Endothelial cell of umbilical vein (primary cell): ENCODE measurements around the gene ST8SIA6. TPM values are rescaled to one million over a fixed set of nuclear protein-coding genes. Genes with fewer than 3 reads are reported as not detected.

ENCODE experiments used
- BruUV-seq: library from RNA; stranded (reverse); fragments of 400-500 nt; replicated peaks from 2 replicates; lab custom pipeline; 2021; lab: Mats Ljungman, UMichigan
- CTCF ChIA-PET: fragments of 300-600, 350-600 bp; sonication (Branson Sonifier 250); formaldehyde crosslinking; loops from one replicate; lab custom pipeline; 2021; ENCODE audit warnings: antibody characterized with exemption, inconsistent platforms; lab: Charles Lee
- POLR2A ChIA-PET: fragments of 300-600, 350-600 bp; sonication (Branson Sonifier 250); formaldehyde crosslinking; loops from one replicate; lab custom pipeline; 2021; ENCODE audit warnings: antibody characterized with exemption, inconsistent platforms; lab: Charles Lee
- DNase-seq: peaks from one replicate; pipeline ENCODE4 v3.0.0-alpha.2; 2011; ENCODE audit warnings: low read depth, low spot score
- FAIRE-seq: peaks from 2 replicates; lab custom pipeline; 2011; peaks lifted over from hg19 to GRCh38; lab: Jason Lieb, UNC
- H2AFZ ChIP-seq: 2 replicates; pipeline ENCODE4 v1.6.0; 2012; ENCODE audit warnings: low read depth, low read length, control low read depth, inconsistent platforms
- H3K27ac ChIP-seq: 2 replicates; pipeline ENCODE4 v1.5.1; 2011; ENCODE audit warnings: low read depth, mild to moderate bottlenecking, control low read depth, low read length, moderate library complexity; ENCODE audit not compliant: insufficient read depth
- H3K27me3 ChIP-seq, 2 experiments: 2 replicates each; pipeline versions ENCODE4 v1.6.0 to v1.6.1; 2011; ENCODE audit warnings: low read length in 2 of 2, mixed read lengths in 1 of 2; ENCODE audit not compliant: control insufficient read depth in 2 of 2, insufficient read depth in 2 of 2
- H3K36me3 ChIP-seq, 2 experiments: 2 replicates in 1 of 2; 3 replicates in 1 of 2; pipeline ENCODE4 v1.5.1; 2011; ENCODE audit warnings: low read length in 2 of 2, mild to moderate bottlenecking in 1 of 2, moderate library complexity in 1 of 2; ENCODE audit not compliant: control insufficient read depth in 2 of 2, insufficient read depth in 2 of 2; ENCODE audit errors: extremely low read depth in 1 of 2
- H3K4me1 ChIP-seq: 3 replicates; pipeline ENCODE4 v1.5.1; 2011; ENCODE audit warnings: mild to moderate bottlenecking, low read length; ENCODE audit not compliant: control insufficient read depth, insufficient read depth; ENCODE audit errors: extremely low read depth
- H3K4me2 ChIP-seq: 2 replicates; pipeline ENCODE4 v1.6.1; 2011; ENCODE audit warnings: low read length, control low read depth, mixed read lengths; ENCODE audit not compliant: insufficient read depth
- H3K4me3 ChIP-seq, 3 experiments: fragments of 200-600 bp in 1 of 3; sonication (generic), shearing (Covaris generic) in 1 of 3; replicated peaks in 1 of 3; 2 replicates each; pipeline ENCODE4 v1.5.1; 2011 to 2016; ENCODE audit warnings: control low read depth in 3 of 3, low read length in 3 of 3, mild to moderate bottlenecking in 2 of 3, inconsistent platforms in 1 of 3, low read depth in 1 of 3, moderate library complexity in 1 of 3; ENCODE audit not compliant: insufficient read depth in 1 of 3
- H3K79me2 ChIP-seq: 2 replicates; pipeline ENCODE4 v1.6.0; 2012; ENCODE audit warnings: low read length, inconsistent platforms; ENCODE audit not compliant: control insufficient read depth, insufficient read depth
- H3K9ac ChIP-seq: replicated peaks from 2 replicates; pipeline ENCODE3; 2011; ENCODE audit warnings: low read length, control low read depth; ENCODE audit not compliant: insufficient read depth; ENCODE audit errors: extremely low read depth
- H3K9me1 ChIP-seq: replicated peaks from 3 replicates; pipeline ENCODE4 v1.6.0; 2011; ENCODE audit warnings: mild to moderate bottlenecking, low read length; ENCODE audit not compliant: control insufficient read depth, insufficient read depth; ENCODE audit errors: extremely low read depth
- H3K9me3 ChIP-seq: replicated peaks from 2 replicates; pipeline ENCODE4 v1.5.1; 2012; ENCODE audit warnings: low read length, inconsistent platforms; ENCODE audit not compliant: control insufficient read depth, insufficient read depth
- H4K20me1 ChIP-seq: replicated peaks from 2 replicates; pipeline ENCODE3; 2011; ENCODE audit warnings: mild to moderate bottlenecking, low read length; ENCODE audit not compliant: control insufficient read depth, insufficient read depth; ENCODE audit errors: extremely low read depth
- EZH2 ChIP-seq: IDR thresholded peaks from 2 replicates; pipeline ENCODE4 v1.6.1; 2012; ENCODE audit warnings: borderline replicate concordance, low read depth, mild to moderate bottlenecking, moderate library complexity, low read length, inconsistent platforms; ENCODE audit not compliant: severe bottlenecking
- FOS ChIP-seq: IDR thresholded peaks from 2 replicates; pipeline ENCODE4 v1.6.1; 2011; ENCODE audit warnings: mild to moderate bottlenecking, low read length, moderate library complexity, borderline replicate concordance; ENCODE audit not compliant: insufficient read depth
- POLR2A ChIP-seq: IDR thresholded peaks from 2 replicates; pipeline ENCODE4 v1.6.1; 2012; ENCODE audit warnings: low read depth, mild to moderate bottlenecking, control low read depth, low read length
- POLR2AphosphoS5 ChIP-seq: IDR thresholded peaks from 2 replicates; pipeline ENCODE4 v1.6.1; 2012; ENCODE audit warnings: low read depth, mild to moderate bottlenecking, control low read depth, low read length, moderate library complexity; ENCODE audit not compliant: insufficient read depth
- dilution Hi-C: fragments of 300-500 bp; cut with MboI; formaldehyde crosslinking; loops from one replicate; pipeline ENCODE4 v1.15.0; 2019; ENCODE audit warnings: low sequenced_read_pairs; ENCODE audit not compliant: extremely low pct_ligation_motif_present
- intact Hi-C: fragments of 100-400 bp; cut with micrococcal nuclease; formaldehyde crosslinking; loops from one replicate; pipeline ENCODE4 v1.10.0; 2022
- polyA plus RNA-seq, 4 experiments: library from polyadenylated mRNA; depleted of rRNA in 3 of 4; stranded (reverse) in 3 of 4; unstranded in 1 of 4; fragments of >200 nt; gene quantifications; 2 replicates each; pipeline versions ENCODE4 v1.2.1 to v1.2.3, GENCODE V29; 2011 to 2012; ENCODE audit warnings: missing spikeins in 1 of 4
- total RNA-seq: library from RNA; stranded (reverse); gene quantifications from 2 replicates; pipeline ENCODE4 v1.2.3, GENCODE V29; 2021
- TF ChIP-seq, protein P1 (sequence below), 2 donors: IDR thresholded peaks; 1 replicate in 1 of 2; 2 replicates in 1 of 2; pipeline ENCODE4 v1.5.1; 2011; ENCODE audit warnings: low read length in 2 of 2, mild to moderate bottlenecking in 2 of 2, moderate library complexity in 2 of 2, control low read depth in 1 of 2, inconsistent platforms in 1 of 2, low read depth in 1 of 2; ENCODE audit not compliant: insufficient read depth in 1 of 2; ENCODE audit errors: extremely low read depth in 1 of 2
- TF ChIP-seq, protein P2 (sequence below): IDR thresholded peaks from 2 replicates; pipeline ENCODE4 v1.6.1; 2011; ENCODE audit not compliant: insufficient read depth, insufficient read length

The ST8SIA6 gene
- total and polyA plus RNA-seq, 2 donors (not counting 3 experiments of a cell fraction or from before 2014, with no cell fraction given) = 0.40 to 0.51 TPM

DNA sequence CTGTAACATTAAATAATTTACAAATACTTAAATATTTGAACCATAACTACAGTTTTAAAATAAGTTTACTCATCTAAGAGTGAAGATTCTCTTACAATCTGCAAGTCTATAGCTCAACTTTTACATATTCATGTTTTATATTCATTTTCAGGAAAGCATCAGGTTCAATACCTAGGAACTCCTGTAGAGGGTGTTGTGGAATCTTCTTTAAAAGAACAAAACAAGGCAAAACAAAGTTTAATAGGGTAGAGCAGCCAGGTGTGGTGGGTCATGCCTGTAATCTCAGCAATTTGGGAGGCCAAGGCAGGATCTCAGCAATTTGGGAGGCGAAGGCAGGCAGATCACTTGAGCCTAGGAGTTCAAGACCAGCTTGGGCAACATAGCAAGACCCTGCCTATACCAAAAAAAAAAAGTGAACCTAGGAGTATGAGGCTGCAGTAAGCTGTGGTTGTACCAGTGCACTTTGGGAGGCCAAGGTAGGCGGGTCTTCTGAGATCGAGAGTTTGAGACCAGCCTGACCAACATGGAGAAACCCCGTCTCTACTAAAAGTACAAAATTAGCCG, 45.1 kb downstream of the ST8SIA6 start:
- no peaks in the 10 kb centered on the region for H3K79me2 ChIP-seq
- no peak overlapping the region for H3K4me2 ChIP-seq
- H3K9me3 ChIP-seq = no peaks in the 10 kb centered on the region
- H3K4me1 ChIP-seq = no peaks in the 10 kb centered on the region
- dilution Hi-C loops = no loop called here
- no TSS peak for BruUV-seq
- no peaks in the 10 kb centered on the region for H4K20me1 ChIP-seq
- H2AFZ ChIP-seq = no peak overlapping the region
- DNase-seq = peak; percentile 61
- no peak overlapping the region for H3K9ac ChIP-seq
- POLR2A ChIA-PET = no interaction called here
- H3K4me3 ChIP-seq = no peak overlapping the region
- no peaks in the 10 kb centered on the region for H3K27me3 ChIP-seq
- no peak for TF ChIP-seq EZH2
- TF ChIP-seq, protein P1, sequence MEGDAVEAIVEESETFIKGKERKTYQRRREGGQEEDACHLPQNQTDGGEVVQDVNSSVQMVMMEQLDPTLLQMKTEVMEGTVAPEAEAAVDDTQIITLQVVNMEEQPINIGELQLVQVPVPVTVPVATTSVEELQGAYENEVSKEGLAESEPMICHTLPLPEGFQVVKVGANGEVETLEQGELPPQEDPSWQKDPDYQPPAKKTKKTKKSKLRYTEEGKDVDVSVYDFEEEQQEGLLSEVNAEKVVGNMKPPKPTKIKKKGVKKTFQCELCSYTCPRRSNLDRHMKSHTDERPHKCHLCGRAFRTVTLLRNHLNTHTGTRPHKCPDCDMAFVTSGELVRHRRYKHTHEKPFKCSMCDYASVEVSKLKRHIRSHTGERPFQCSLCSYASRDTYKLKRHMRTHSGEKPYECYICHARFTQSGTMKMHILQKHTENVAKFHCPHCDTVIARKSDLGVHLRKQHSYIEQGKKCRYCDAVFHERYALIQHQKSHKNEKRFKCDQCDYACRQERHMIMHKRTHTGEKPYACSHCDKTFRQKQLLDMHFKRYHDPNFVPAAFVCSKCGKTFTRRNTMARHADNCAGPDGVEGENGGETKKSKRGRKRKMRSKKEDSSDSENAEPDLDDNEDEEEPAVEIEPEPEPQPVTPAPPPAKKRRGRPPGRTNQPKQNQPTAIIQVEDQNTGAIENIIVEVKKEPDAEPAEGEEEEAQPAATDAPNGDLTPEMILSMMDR (IDR thresholded peaks at IDR 0.05; ENCODE audit: extremely low read depth in 1 of 2, insufficient read depth in 1 of 2, low read depth in 1 of 2, low read length in 2 of 2) = peak; percentile 43 to 46
- no peaks in the 10 kb centered on the region for H3K9me1 ChIP-seq
- CTCF ChIA-PET = interaction anchor here (0.6 to 1.9 kb wide), 59 partner anchors 8 to 592 kb away, joined by 3 to 40 read pairs (median 5); partner anchors contain the start of genes RSU1, ST8SIA6 and STAM
- no peak for FAIRE-seq
- intact Hi-C loops = loop anchor here (1.0 to 2.0 kb wide), 2 partner anchors 66 to 190 kb away; no protein-coding TSS in a partner anchor
- no peaks in the 10 kb centered on the region for H3K36me3 ChIP-seq
- no peak overlapping the region for H3K27ac ChIP-seq

DNA sequence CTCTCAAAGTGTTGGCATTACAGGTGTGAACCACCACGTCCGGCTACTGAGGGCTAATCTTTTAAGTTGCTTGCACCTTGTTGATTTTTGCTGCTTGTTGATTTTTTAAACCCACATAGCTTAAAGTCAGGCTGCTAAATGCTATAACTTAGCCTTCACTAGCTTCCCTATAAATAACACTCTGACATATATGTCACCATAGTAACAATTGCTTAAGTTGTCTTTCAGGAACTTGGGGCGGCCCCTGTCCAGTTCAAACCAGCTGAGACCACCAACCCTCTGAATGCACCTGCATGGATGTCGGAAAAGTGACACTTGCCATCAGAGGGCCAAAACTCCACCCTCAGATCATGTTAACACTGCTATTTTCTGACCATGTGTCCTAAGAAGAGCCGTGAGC, 47.3 kb downstream of the ST8SIA6 start:
- H3K4me2 ChIP-seq = no peak overlapping the region
- CTCF ChIA-PET = interaction anchor here (1.2 to 1.9 kb wide), 2 partner anchors 25 to 35 kb away, joined by 3 to 4 read pairs; no protein-coding TSS in a partner anchor
- no peak overlapping the region for H2AFZ ChIP-seq
- BruUV-seq = no TSS peak
- H3K4me1 ChIP-seq = no peaks in the 10 kb centered on the region
- no peak overlapping the region for H3K27ac ChIP-seq
- no peak for FAIRE-seq
- intact Hi-C loops (no loop called here), dilution Hi-C loops (no loop called here)
- H3K9me1 ChIP-seq = no peaks in the 10 kb centered on the region
- no peak overlapping the region for H3K9ac ChIP-seq
- DNase-seq = no peak
- TF ChIP-seq POLR2AphosphoS5 = no peak
- TF ChIP-seq, protein P1 (IDR thresholded peaks at IDR 0.05; ENCODE audit: extremely low read depth in 1 of 2, insufficient read depth in 1 of 2, low read depth in 1 of 2, low read length in 2 of 2) = no peak
- TF ChIP-seq, protein P2, sequence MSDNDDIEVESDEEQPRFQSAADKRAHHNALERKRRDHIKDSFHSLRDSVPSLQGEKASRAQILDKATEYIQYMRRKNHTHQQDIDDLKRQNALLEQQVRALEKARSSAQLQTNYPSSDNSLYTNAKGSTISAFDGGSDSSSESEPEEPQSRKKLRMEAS = no peak
- TF ChIP-seq FOS = no peak
- TF ChIP-seq POLR2A = no peak
- H3K36me3 ChIP-seq = no peaks in the 10 kb centered on the region
- H3K4me3 ChIP-seq = no peak overlapping the region
- no peaks in the 10 kb centered on the region for H3K9me3 ChIP-seq
- POLR2A ChIA-PET = no interaction called here
- no peaks in the 10 kb centered on the region for H3K27me3 ChIP-seq
- H4K20me1 ChIP-seq = no peaks in the 10 kb centered on the region
- no peaks in the 10 kb centered on the region for H3K79me2 ChIP-seq
